Activated T-helper 1 cell treated with anti-CD3 and anti-CD28 coated beads, Interleukin-12 subunit alpha, Interleukin-12 subunit beta, Interleukin-2, Interleukin-4 antibody, amounts not matched to agents 30 ng/mL and 10 ng/mL and 1 ng/mL, durations not matched to agents 14 hours and 24 hours and 36 hours (primary cell): ENCODE data around the gene CXADR. TPM values are rescaled to one million over a fixed set of nuclear protein-coding genes. Genes with fewer than 3 reads are reported as not detected.

Source experiments
- DNase-seq: peaks from one replicate; pipeline ENCODE4 v3.0.0; 2021; ENCODE audit warnings: low spot score
- H3K27ac Mint-ChIP-seq: one replicate; pipeline ENCODE4 v1.8.0; 2021; ENCODE audit warnings: mild to moderate bottlenecking, mixed read lengths
- H3K27me3 Mint-ChIP-seq: one replicate; pipeline ENCODE4 v1.8.0; 2022; ENCODE audit warnings: mild to moderate bottlenecking, moderate library complexity, mixed read lengths; ENCODE audit not compliant: insufficient read depth
- H3K36me3 Mint-ChIP-seq: one replicate; pipeline ENCODE4 v1.8.0; 2021; ENCODE audit warnings: low read depth, mixed read lengths
- H3K4me1 Mint-ChIP-seq: one replicate; pipeline ENCODE4 v1.8.0; 2021; ENCODE audit warnings: low read depth, mixed read lengths
- H3K4me3 Mint-ChIP-seq: one replicate; pipeline ENCODE4 v1.8.0; 2021; ENCODE audit warnings: mild to moderate bottlenecking, moderate library complexity, mixed read lengths
- H3K9me3 Mint-ChIP-seq: one replicate; pipeline ENCODE4 v1.8.0; 2021; ENCODE audit warnings: mixed read lengths
- intact Hi-C: fragments of 100-400 bp; cut with micrococcal nuclease; formaldehyde crosslinking; loops from one replicate; pipeline ENCODE4 v1.15.1; 2024
- total RNA-seq: library from RNA; stranded (reverse); gene quantifications from 2 replicates; pipeline ENCODE4 v1.2.3, GENCODE V29; 2022

CXADR gene
- total RNA-seq, 1 donor from 2014 or later: 0.18 TPM

DNA sequence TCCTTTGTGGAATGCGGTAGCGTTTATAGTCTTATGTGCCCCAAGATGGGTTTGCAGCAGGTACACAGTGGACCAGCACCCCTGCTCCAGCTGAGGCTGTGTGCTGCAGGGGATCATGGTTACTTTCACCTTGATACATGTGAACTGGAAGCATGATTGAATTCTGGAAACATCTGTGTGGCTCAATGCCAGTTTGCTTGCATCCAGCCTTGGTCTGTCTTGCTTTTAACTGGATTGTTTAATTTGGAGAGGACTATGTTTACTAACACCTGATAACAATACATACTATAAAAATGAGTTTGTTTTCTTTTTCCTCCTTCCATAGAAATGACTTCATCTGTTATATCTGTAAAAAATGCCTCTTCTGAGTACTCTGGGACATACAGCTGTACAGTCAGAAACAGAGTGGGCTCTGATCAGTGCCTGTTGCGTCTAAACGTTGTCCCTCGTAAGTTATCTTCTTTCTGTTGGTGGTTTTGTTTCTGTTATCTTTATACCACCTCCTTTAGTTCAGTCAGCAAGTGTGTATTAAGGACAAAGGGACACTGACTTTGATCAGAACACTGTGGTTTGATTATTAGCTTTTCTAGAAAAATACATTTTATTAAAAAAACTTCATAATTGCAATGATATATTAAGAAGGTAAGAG is 47.7 kb downstream of the CXADR start:
- Mint-ChIP-seq H3K4me3 (no peak overlapping the region), H3K4me1 (no peaks in the 10 kb centered on the region), H3K27ac (no peak overlapping the region), H3K27me3 (no peaks in the 10 kb centered on the region), H3K36me3 (no peaks in the 10 kb centered on the region), H3K9me3 (no peaks in the 10 kb centered on the region)
- no peak for DNase-seq
- intact Hi-C loops: no loop called here

DNA sequence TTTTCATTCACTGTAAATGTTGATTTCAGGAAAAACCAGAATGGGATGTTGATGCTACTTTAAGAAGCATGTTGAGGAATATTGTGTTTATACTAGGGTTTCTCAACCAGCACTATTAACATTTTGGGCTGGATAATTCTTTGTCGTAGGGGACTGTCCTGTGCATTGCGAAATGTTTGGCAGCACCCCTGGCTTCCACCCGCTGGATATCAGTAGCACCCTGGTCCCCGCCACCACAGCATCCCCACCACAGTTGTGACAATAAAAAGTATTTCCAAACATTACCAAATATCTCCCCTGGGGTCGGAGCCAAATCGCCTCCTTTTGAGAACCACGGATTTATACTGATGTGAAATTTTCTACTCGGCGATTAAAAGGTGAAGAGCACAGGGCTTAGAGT is 57.9 kb downstream of the CXADR start:
- peaks cover 25% of the 10 kb centered on the region for H3K27me3 Mint-ChIP-seq
- no peak overlapping the region for H3K27ac Mint-ChIP-seq
- H3K4me3 Mint-ChIP-seq: no peak overlapping the region
- no peaks in the 10 kb centered on the region for H3K9me3 Mint-ChIP-seq
- intact Hi-C loops: no loop called here
- H3K4me1 Mint-ChIP-seq: no peaks in the 10 kb centered on the region
- no peak for DNase-seq
- H3K36me3 Mint-ChIP-seq: no peaks in the 10 kb centered on the region

- no peak for DNase-seq
- no peaks in the 10 kb centered on the region for H3K4me1 Mint-ChIP-seq
- peaks cover 25% of the 10 kb centered on the region for H3K27me3 Mint-ChIP-seq
- intact Hi-C loops: no loop called here
- H3K27ac Mint-ChIP-seq: no peak overlapping the region
- no peaks in the 10 kb centered on the region for H3K36me3 Mint-ChIP-seq
- no peaks in the 10 kb centered on the region for H3K9me3 Mint-ChIP-seq
- H3K4me3 Mint-ChIP-seq: no peak overlapping the region
These were observed 59.6 kb downstream of the CXADR start for GRCh38 chr21:17572431-17572830.

DNA sequence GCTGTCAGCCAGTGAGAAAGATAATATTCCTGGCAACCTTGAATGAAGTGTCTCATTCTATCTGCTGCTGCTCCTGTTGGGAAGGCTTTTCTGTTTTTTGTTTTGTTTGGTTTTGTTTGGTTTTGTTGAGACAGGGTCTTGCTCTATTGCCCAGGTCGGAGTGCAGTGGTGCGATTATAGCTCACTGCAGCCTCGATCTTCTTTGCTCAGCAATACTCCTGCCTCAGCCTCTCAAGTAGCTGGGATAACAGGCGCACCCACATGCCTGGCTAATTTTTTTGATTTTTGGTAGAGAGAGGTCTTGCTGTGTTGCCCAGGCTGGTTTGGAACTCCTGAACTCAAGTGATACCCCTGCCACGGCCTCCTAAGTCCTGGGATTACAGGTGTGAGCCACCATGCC is 62.2 kb downstream of the CXADR start:
- Mint-ChIP-seq H3K9me3 (no peaks in the 10 kb centered on the region), H3K27ac (no peak overlapping the region), H3K36me3 (no peaks in the 10 kb centered on the region), H3K4me3 (no peak overlapping the region), H3K4me1 (no peaks in the 10 kb centered on the region), H3K27me3 (peaks cover 21% of the 10 kb centered on the region)
- intact Hi-C loops: no loop called here
- DNase-seq: no peak

GRCh38 chr21:17576080-17576835 is 63.4 kb downstream of the CXADR start:
- H3K9me3 Mint-ChIP-seq: no peaks in the 10 kb centered on the region
- no peak overlapping the region for H3K27ac Mint-ChIP-seq
- H3K4me1 Mint-ChIP-seq: no peaks in the 10 kb centered on the region
- intact Hi-C loops: no loop called here
- DNase-seq: no peak
- peaks cover 21% of the 10 kb centered on the region for H3K27me3 Mint-ChIP-seq
- no peak overlapping the region for H3K4me3 Mint-ChIP-seq
- no peaks in the 10 kb centered on the region for H3K36me3 Mint-ChIP-seq

GRCh38 chr21:17577701-17578100 is 64.9 kb downstream of the CXADR start:
- DNase-seq: no peak
- peaks cover 23% of the 10 kb centered on the region for H3K27me3 Mint-ChIP-seq
- no peak overlapping the region for H3K27ac Mint-ChIP-seq
- H3K36me3 Mint-ChIP-seq: no peaks in the 10 kb centered on the region
- H3K4me3 Mint-ChIP-seq: no peak overlapping the region
- no peaks in the 10 kb centered on the region for H3K4me1 Mint-ChIP-seq
- intact Hi-C loops: no loop called here
- no peaks in the 10 kb centered on the region for H3K9me3 Mint-ChIP-seq

- intact Hi-C loops: no loop called here
- H3K9me3 Mint-ChIP-seq: no peaks in the 10 kb centered on the region
- no peak for DNase-seq
- H3K4me1 Mint-ChIP-seq: no peaks in the 10 kb centered on the region
- no peak overlapping the region for H3K4me3 Mint-ChIP-seq
- no peaks in the 10 kb centered on the region for H3K36me3 Mint-ChIP-seq
- H3K27ac Mint-ChIP-seq: no peak overlapping the region
- H3K27me3 Mint-ChIP-seq: peaks cover 22% of the 10 kb centered on the region
These were observed 65.3 kb downstream of the CXADR start for GRCh38 chr21:17578162-17578561.

GRCh38 chr21:17578876-17579275 is 66.0 kb downstream of the CXADR start:
- Mint-ChIP-seq H3K4me3 (no peak overlapping the region), H3K27ac (no peak overlapping the region), H3K27me3 (peaks cover 15% of the 10 kb centered on the region), H3K9me3 (no peaks in the 10 kb centered on the region), H3K36me3 (no peaks in the 10 kb centered on the region), H3K4me1 (no peaks in the 10 kb centered on the region)
- intact Hi-C loops: no loop called here
- no peak for DNase-seq

- Mint-ChIP-seq H3K4me3 (no peak overlapping the region), H3K27me3 (peaks cover 7% of the 10 kb centered on the region), H3K27ac (no peak overlapping the region), H3K36me3 (no peaks in the 10 kb centered on the region), H3K9me3 (no peaks in the 10 kb centered on the region), H3K4me1 (no peaks in the 10 kb centered on the region)
- intact Hi-C loops: no loop called here
- no peak for DNase-seq
These were observed 67.5 kb downstream of the CXADR start for GRCh38 chr21:17580319-17580718.

DNA sequence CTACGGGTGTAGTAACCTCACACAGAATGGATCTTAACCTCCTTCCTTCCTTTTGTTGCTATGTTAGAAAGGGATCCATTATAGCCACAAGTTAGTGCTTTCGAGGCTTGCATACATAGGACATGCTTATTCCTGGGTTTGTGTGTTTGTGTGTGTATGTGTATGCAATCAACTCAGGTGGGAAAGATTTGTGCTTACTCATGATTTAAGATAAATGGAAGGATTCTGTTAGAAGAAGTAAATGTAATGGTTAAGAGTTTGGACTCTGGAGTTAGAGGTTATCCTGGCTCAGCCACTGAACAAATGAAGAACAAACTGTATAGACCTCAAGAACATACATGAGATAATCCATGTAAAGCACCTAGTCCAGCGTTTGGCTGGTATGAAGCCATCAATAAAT is 71.1 kb downstream of the CXADR start:
- Mint-ChIP-seq H3K4me3 (no peak overlapping the region), H3K27me3 (peaks cover 5% of the 10 kb centered on the region), H3K4me1 (no peaks in the 10 kb centered on the region), H3K27ac (no peak overlapping the region), H3K9me3 (no peaks in the 10 kb centered on the region), H3K36me3 (no peaks in the 10 kb centered on the region)
- intact Hi-C loops: no loop called here
- no peak for DNase-seq

GRCh38 chr21:17585875-17586450 is 73.1 kb downstream of the CXADR start:
- H3K36me3 Mint-ChIP-seq: peaks cover 5% of the 10 kb centered on the region
- H3K27ac Mint-ChIP-seq: no peak overlapping the region

DNA sequence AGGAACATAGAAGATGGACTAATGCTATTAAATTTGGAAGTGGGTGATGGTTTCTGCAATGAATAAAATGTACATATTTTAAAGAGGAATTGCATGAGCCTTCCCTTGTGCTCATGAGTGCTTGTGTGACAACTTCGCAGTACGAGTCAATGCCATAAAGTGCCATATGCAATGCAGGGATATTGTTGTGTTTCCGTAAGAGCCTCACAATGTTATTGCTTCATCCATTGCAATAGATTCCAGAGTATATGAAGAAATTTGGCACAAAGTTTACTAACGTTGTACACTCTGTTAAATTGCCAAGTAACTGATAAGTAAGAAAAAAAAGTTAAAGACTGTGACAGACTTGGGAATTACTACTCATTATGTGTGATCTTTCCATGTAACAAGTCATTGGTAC is 77.6 kb downstream of the CXADR start:
- Mint-ChIP-seq H3K9me3 (no peaks in the 10 kb centered on the region), H3K27ac (no peak overlapping the region), H3K36me3 (peaks cover 24% of the 10 kb centered on the region), H3K27me3 (peaks cover under 1% of the 10 kb centered on the region), H3K4me3 (no peak overlapping the region), H3K4me1 (peaks cover 5% of the 10 kb centered on the region)
- intact Hi-C loops: no loop called here
- no peak for DNase-seq

More at GRCh38 chr21:17585875-17586450, 73.1 kb downstream of the CXADR start:
- Mint-ChIP-seq H3K27me3 (peaks cover 5% of the 10 kb centered on the region), H3K9me3 (no peaks in the 10 kb centered on the region), H3K4me1 (no peaks in the 10 kb centered on the region), H3K4me3 (no peak overlapping the region)
- no peak for DNase-seq
- intact Hi-C loops: loop anchor here (1.0 kb wide), 1 partner anchor 199 kb away; no protein-coding TSS in a partner anchor

DNA sequence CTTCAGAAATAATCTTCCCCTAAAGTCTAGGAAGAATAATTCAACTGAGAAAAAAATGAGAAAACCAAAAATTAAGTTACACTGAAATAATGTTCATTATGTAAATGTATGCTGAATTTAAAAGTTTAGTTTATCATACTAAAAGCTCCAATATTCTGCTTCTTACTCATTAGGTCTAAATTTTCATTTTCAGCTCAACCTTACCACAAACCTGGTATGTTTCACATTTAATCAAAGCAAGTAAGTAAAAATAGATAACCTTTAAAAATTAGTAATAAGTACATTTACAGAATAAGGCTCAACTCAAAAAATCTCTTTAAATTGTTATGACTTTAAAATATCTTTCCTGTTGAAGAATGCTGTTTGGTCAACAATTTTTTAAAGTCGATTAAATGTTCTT is 84.8 kb downstream of the CXADR start:
- intact Hi-C loops: no loop called here
- Mint-ChIP-seq H3K4me3 (no peak overlapping the region), H3K27ac (no peak overlapping the region), H3K27me3 (no peaks in the 10 kb centered on the region), H3K4me1 (peaks cover 21% of the 10 kb centered on the region), H3K9me3 (no peaks in the 10 kb centered on the region), H3K36me3 (peaks cover 47% of the 10 kb centered on the region)
- no peak for DNase-seq
